ENCODE results near the gene GAS7.

GAS7 gene

DNA sequence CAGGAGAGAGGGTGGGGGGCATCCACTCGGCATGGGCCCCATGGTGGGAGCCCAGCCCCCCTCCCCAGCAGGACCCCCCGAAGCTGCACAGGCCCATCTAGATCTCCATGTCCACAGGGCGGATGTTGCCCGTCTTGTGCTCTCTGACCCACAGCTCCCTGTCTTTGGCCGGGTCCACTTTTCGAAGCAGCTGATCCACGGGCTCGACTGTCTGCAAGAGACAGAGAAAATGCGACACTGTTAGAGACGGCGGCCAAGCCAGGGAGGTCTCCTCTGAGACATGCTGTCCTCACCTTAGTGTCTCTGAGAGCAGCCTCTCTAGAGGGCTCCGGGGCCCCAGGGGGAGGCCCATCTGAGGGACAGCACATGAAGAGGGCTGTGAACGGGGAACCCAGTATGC lies 281.3 kb downstream of the GAS7 start:
- DNase-seq (ENCODE audit: low read depth, low spot score): no peak

DNA sequence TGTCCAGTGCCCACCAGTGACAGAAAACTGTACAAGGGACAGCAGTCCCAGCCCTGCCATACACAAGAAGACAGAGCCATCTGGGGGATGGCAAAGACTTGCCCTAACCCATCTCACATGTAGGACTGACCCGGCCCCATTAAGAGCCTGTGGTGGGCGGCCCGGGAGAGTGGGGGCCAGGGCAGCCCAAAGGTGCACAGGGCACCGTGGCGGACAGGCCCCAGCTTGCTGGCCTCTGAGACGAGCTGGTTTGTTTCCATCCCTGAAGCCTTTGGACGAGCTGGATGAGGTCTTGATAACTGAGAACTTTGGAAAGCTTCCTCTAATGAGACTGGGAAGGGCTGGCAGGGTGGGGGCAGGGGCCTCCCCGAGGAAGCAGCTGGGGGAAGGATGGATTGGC lies 282.3 kb downstream of the GAS7 start:
- no peak for DNase-seq (ENCODE audit: low read depth, low spot score)

DNA sequence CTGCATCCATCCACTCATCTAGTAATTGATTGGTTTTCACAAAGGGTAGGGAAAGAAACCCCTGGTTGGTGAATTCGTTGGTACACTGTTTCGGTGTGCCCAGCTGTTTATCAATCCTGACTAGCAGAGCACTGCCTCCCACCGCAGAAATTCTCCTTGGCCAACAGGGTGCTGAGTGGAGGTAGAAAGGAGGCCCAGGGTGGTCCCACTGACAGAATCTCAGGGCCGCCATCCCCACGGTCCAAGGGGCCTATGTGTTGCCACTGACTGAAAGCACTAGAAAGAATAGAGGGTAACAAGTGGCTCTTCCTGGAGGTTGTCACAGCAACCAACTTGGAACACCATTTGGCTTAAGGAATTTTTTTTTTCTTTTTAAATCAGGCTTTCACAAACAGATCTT lies 284.9 kb downstream of the GAS7 start:
- DNase-seq (ENCODE audit: low read depth, low spot score): no peak

DNA sequence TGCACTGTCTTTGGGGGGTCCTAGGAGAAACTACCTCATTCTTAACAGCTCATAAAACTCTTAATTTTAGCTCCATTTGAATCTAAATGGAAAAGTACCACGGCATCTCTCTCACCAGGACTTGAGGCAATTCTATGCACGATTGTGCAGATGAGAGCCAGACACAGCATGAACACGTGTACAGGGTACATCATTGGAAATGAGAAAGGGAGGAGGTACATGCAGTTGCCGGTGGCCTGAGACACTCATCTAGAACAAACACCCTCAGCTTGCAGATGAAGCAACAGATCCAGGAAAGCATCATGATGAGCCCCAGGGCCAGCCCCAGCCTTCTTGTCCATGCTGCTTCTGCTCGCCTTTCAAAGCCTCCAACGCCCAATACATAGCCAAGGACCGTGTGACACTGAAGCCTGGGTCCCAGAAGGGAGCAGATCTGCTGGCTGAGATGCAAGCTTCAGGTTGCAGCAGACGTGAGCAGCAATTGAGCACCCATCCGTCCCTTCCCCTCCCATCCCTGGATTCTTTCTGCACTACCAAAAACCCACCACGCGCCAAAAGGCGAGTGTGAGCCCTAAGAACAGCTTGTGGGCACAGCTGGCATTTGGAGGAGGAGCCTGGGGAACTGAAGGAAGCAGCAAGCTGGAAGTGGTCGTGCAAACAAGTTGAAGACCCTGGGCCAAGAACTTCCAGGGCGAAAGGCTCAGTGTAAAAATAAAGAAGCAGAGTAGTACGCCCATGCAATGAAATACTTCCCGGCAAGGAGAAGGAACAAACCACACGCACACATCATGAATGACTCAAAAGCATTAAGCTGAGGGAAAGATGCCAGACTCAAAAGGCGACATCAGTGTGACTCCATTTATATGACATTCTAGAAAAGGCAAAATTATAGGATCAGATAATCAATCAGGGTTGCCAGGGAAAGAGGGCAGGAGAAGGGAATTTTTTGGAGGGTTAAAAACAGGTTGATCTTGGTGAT lies 286.0 kb downstream of the GAS7 start:
- DNase-seq (ENCODE audit: low read depth, low spot score): no peak

DNA sequence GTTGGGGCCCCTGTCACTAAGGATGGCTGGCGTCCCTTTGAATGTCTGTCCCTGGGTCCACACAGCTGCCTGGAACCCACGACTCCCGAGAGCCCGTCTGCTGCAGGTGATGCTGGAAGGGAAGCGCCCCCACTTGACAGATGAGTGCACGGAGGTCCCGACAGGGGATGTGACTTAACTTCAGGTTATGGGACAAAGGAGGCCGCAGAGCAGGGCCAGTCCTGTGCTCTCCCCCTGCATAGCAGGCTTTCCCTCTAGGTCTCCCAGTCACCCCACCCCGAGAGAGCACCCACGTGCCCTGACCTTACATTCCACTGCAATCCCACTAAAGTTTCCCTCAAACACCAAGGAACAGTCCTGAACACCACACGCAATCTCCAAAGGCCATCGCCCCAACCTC lies 287.3 kb downstream of the GAS7 start:
- DNase-seq (ENCODE audit: low read depth, low spot score): no peak

DNA sequence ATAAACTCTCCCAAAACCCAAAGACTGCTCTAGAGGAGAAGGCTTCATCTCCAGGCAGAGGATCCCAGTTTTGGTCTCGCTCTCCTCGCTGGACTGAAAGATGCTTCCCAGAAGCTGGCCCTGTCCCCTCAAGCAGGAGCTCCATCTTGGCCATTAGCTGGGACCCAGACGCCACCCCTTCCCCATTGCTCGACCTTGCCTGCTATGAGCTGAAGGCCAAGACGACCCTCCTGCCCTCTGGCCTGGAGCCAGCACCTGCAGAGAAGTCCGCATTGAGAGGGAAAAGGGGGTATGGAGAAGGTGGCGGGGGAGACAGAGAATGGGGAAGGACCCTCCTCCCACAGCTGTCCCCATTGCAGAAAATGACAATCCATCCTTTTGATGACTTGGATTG lies 289.8 kb downstream of the GAS7 start:
- no peak for DNase-seq (ENCODE audit: low read depth, low spot score)

DNA sequence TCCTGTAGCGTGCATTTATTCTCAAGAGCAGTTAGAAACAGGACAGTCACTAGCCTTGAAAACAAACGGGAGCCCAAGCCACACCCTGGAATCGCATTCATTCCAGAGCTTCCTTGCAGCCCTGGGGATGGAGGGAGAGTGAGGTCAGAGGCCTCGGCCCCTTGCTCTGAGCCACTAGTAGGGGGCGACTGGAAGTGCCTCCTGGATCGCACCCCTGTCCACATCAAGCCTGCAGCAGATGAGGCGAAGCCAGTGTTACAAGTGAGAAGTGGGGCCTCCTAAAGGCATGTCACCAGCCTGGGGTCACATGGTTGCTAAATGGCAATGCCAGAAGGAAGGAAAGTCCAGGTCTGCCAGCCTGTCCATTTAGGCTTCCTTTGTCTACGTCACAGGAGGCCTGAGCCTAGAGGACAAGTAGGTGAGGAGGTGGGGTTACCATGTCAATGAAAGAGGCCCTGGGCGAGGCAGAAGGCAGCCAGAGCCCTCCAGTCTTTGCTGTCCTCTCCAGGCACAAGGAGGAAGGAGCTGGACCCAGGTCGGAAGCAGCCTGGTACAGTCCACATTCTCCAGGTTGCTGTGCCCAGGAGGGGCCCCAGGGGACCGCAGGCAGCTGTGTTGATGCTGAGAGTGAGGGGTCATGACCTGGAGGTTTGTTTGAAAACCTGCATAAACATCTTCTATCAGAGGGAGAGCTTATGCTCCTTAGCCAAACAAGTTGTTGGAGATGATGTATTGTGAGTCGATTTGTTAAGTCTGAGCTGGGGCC lies 290.3 kb downstream of the GAS7 start:
- no peak for DNase-seq (ENCODE audit: low read depth, low spot score)

DNA sequence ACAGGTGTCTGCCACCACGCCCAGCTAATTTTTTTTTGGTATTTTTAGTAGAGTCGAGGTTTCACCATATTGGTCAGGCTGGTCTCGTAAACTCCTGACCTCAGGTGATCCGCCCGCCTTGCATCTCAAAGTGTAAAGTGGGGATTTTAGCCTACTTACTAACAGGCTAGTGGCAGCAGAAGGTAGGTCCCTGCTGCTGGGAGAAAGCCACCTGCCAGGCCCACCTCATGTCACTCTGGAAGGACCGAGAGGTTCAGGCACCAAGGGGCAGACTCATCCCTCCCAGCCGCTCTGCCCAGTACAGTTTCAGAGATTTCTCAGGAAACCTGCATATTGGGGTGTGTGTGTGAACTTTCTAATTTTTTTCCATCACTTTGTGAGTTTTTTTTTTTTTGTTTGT lies 291.3 kb downstream of the GAS7 start:
- no peak for DNase-seq (ENCODE audit: low read depth, low spot score)

DNA sequence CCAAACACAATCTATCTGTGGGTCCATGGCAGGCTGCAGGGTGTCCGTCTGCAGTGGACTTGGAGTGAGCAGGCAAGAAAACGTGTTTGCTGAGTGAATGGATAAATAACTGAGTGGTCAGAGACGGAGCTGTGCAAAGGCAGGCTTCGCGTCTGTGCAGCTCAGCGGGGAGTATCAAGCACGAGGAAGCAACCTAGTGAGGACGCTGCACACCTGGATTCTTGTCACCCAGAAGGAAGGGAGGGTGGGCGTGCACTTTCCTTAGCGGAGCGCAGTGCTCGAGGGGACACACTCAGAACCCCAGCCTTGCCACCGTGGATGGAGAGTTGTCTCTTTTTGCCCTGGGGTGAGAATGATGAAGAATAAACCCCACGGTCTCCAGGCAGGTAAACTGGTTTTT lies 291.8 kb downstream of the GAS7 start:
- no peak for DNase-seq (ENCODE audit: low read depth, low spot score)

DNA sequence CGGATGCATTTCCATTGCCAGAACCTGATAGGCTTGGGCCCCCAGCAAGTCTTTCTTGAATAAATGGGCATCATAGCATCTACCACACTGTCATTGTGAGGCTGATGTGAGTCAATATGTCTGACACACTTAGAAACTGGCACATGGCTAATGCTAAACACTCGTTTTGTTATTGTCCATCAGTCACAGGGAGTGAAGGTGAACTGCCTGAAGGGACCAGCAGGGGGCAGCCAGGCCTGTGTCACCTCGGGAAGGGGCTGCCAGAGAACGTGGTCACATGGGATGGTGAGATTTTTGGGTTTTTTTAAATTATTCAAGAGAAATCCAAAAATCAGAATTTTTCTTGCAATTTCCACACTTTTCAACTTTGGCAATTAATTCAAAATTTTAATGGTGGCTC lies 292.5 kb downstream of the GAS7 start:
- no peak for DNase-seq (ENCODE audit: low read depth, low spot score)

DNA sequence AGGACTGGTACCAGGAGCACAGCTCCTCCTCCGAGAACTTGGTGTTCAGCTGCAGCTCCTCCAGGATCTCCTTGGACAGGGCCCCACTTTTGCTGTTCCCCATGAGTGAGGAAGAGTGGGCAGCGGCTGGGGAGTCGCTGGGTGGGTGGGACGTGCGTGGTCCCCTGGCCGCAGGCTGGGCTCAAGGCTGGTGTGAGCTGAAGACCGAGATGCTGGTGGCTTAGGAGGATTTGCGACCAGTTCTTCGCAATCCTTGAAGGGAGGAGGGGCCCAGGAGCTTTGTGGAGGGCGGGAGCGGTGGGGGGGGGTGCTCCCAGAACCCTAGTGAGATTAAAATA lies 293.4 kb downstream of the GAS7 start, which contains the start of gene RCVRN:
Gene RCVRN (minus strand): TSS at position 194 of the 338 bp plus-strand sequence. CDS start 91 bp downstream, at position 103.
- DNase-seq (ENCODE audit: low read depth, low spot score): no peak

DNA sequence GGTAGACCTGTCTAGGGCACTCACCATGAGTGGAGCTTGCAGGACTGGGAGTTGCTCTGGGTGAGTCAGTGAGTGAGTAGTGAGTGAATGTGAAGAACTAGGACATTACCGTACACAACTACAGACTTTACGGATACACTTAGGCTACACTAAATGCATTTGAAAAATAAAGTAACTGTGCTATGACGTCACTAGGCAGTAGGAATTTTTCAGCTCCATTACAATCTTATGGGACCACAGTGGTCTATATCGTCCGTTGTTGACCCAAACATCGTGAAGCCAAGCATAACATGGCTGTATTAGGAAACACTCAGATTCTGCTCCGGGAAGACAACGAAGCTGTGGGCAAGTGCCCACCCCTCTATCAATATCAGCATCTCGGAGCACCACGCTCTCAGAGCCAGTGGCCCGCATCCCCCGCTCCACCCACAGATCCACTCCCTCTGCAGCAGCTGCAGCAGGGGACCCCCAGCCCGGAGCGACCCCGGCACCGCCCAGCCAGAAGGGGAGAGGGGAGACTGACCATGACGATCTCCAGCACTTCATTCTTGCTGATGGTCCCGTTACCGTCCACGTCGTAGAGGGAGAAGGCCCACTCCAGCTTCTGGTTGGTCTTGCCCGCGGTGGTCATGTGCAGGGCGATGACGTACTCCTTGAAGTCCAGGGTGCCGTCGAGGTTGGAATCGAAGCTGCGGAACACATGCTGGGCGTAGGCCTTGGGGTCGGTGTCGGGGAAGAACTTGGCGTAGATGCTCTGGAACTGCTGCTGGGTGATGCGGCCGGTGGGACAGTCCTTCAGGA lies 293.9 kb downstream of the GAS7 start:
- DNase-seq (ENCODE audit: low read depth, low spot score): no peak

DNA sequence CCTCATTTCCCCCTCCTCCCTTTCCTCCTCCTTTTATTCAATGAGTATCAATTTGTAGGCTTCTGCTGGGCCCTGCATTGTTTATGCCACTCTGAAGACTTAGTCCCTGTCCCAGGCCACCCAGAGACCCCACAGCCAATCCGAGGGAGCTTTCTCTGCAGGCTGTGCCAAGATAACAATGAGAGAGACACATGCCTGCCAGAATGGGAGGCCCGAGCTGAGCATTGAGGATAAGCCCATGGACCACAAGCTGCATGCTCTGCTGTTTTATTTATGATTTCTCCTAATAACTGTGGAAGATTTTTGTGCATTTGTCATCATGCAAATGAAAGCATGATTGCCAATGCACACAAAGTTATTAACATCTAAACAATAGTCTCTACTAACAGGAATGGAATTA lies 296.3 kb downstream of the GAS7 start:
- no peak for DNase-seq (ENCODE audit: low read depth, low spot score)

DNA sequence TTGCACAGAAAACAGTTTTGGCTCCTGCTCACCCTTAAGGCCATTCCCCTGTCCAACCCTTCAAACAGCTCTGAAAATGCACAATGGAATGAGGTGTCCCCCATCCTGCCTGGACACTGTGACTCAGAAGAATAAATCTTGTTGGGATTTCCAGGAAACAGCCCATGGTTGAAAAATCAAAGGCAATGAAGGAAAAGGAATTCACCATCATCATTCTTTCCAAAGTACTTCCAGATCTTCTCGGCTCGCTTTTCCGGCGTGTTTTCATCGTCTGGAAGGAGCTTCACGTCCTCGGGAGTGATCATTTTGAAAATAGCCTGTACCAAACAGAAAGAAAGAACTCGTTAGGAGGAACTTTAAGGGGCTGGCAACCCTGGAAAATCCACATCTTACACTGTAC lies 297.6 kb downstream of the GAS7 start:
- DNase-seq (ENCODE audit: low read depth, low spot score): no peak

DNA sequence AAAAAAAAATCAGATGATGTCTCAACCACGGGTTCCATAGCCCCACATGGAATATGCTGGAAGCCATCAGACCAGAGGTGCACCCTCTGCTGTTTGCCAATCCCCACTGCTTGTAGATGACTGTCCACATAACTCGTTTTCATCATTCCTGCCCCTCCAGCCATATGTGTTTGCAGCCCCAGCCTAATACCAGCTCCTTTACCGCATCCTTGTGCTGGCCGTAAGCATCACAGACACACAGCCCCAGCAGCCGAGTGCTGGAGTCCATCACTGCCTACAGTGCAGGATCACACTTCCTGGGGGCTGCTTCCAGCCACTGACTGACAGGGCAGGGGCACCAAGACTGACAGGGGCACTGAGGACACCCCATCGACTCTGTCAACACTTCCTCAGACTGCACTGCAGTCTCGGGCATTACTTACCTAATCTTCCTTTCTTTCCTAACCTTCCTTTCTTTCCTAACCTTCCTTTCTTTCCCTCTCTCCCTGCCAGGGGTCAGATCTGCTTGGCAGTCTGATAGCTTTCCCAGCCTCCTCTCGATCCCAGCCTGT lies 298.3 kb downstream of the GAS7 start:
- DNase-seq (ENCODE audit: low read depth, low spot score): no peak

DNA sequence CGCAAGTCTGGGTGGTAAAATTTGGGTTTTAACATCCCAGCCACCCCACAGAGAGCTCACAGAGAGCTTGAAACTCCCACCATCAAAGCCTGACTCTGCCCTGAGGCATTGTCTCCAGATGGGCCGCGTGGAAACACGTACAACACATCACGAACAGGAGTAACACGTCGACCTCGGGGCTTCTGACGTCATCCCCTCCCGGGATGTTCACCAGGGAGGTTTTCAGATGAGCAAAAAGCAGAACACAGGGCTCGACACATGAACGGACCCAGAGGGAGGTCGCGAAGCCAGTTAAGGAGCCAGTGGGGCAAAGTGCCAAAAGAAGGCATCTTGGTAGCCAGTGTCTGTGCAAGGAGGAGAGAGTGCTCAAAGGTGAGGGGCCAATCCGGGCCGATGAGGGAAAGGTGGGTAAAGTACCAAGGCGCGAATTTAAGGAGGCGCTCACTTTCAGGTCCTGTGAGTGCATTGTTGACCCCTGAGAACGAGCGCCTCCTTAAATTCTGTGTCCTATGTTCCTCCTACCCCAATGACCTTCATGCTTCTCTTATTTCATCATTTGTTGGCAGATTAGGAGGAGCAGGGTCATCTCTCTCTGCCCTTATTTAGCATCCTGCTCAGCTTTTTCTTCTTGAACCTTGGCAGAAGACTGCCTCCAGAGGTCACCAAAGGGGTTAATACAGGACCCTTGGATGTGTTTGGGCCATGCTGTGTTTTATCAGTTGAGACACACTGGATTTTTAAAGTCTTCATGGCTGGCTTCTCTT lies 298.9 kb downstream of the GAS7 start:
- DNase-seq (ENCODE audit: low read depth, low spot score): no peak

DNA sequence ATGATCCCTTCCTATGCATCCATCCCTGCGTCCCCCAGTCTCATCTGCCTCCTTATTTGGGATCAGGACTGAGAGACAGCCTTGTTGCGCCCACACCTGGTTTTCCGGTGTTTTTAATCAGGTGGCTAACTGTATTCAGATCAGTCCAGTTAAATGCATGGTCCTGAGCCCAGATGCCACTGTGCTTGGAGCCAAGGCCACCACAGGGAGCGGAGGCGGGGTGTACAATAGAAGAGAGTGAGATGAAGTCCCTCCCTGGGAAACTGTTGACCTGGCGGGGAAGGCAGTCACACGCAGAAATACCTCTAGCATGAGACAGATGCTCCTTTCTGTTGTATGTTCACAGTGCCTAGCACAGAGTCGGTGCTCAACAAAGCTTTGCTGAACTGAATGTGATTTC lies 299.6 kb downstream of the GAS7 start:
- no peak for DNase-seq (ENCODE audit: low read depth, low spot score)

DNA sequence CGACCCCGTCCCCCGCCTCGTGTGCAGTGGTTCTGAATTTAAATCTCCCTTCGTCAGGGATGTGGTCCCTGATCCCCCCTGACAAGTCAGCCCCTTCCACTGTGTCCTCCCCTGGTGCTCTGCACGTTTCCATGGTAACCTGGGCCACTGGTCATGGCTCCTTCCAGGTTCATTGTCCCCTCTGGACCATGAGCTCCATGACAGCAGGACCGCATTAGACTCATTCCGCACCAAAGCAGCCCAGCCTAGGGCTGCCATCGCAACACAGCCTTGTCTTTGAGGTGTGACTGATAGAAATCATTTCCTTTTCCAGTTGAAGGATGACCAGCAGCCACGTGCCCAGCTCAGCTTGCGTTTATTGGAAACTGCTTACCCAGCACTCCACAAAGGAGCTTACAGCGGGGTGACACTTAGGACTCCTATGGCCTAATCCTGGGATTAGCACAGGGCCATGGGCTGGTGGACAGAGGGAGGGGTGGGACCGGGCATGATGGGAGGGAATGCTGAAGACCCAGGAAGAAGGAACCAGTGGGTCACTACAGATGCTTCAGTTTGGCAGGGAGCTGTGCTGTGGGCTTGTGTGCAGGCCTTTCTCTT lies 300.9 kb downstream of the GAS7 start:
- no peak for DNase-seq (ENCODE audit: low read depth, low spot score)

DNA sequence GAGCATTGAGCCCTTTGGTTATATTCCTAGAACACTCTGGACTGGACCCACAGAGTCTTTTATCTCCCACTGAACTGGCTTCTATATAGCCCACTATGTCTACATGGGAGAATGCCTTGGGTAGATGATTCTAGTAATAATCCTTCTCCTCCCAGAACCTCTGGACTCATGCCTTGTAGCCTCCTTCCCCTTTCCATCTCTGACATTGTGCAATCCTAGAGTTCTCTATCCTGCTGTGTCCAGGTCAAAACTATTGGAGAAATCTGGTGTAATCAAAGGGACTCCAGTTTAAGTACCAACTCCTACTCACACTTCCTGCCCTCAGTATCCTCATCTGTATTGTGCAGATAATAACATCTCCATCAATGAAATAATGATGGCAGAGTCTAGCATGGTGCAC lies 302.5 kb downstream of the GAS7 start:
- no peak for DNase-seq (ENCODE audit: low read depth, low spot score)

DNA sequence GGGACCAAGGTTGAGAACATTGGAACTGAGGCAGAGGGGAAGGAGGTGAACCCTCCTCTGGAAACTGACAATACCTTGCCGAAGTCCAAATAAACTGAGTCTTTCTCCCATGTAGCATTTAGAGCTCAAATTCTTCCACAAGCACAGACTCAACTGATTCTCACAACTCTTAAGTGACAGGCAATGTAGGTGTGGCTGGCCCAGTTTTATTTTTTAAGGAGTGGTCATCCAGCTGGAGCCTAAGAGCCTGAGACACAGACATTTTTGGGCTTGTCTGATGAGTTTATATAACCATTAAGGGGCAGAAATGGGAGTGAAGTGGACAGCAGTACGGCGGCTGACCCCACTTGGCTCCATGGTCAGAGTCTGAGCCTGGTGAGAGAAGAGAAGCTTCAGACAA lies 304.2 kb downstream of the GAS7 start:
- DNase-seq (ENCODE audit: low read depth, low spot score): no peak

Data from activated naive CD8-positive, alpha-beta T cell treated with anti-CD3 and anti-CD28 coated beads, Interleukin-2, amount 50 U/mL, for 16 hours (primary cell).